AG09319 (cell line): Measurements from ENCODE around the gene RTP5.
"Not testable (repeated sequence)": the region's sequence is repeated elsewhere in the genome, so short reads cannot be mapped to it uniquely, and the experiment has no call there.

ENCODE experiments used
- DNase-seq: peaks from one replicate; pipeline ENCODE4 v3.0.0-alpha.2; 2010; ENCODE audit warnings: low read depth; ENCODE audit errors: extremely low read depth
- CTCF ChIP-seq: IDR thresholded peaks from 2 replicates; pipeline ENCODE4 v1.5.1; 2011; ENCODE audit warnings: low read depth, mild to moderate bottlenecking, inconsistent platforms, low read length, moderate library complexity

Gene RTP5

GRCh38 chr2:241833101-241833663 lies 36.3 kb upstream of the RTP5 start:
- TF ChIP-seq CTCF: no peak

GRCh38 chr2:241833756-241834526 lies 35.6 kb upstream of the RTP5 start:
- not testable (repeated sequence) for DNase-seq

More at GRCh38 chr2:241833101-241833663, 36.3 kb upstream of the RTP5 start:
- no peak for DNase-seq

GRCh38 chr2:241834527-241835210 lies 34.9 kb upstream of the RTP5 start:
- DNase-seq: no peak
- TF ChIP-seq CTCF: no peak

GRCh38 chr2:241835611-241836010 lies 33.9 kb upstream of the RTP5 start:
- TF ChIP-seq CTCF: no peak
- no peak for DNase-seq

- no peak for TF ChIP-seq CTCF
- no peak for DNase-seq
Measured at GRCh38 chr2:241836292-241836691, 33.2 kb upstream of the RTP5 start.

- no peak for TF ChIP-seq CTCF
- no peak for DNase-seq
Measured at GRCh38 chr2:241837197-241837965, 32.1 kb upstream of the RTP5 start.

- DNase-seq: no peak
- no peak for TF ChIP-seq CTCF
Measured at GRCh38 chr2:241841181-241842066, 28.1 kb upstream of the RTP5 start.
